Endothelial cell of umbilical vein (primary cell): ENCODE results near the gene WDR27. TPM values are rescaled to one million over a fixed set of nuclear protein-coding genes. Genes with fewer than 3 reads are reported as not detected.
A peak's percentile ranks its signal among the peaks of the same experiment; 100 is the strongest.

Experiments used
- BruUV-seq: library from RNA; stranded (reverse); fragments of 400-500 nt; replicated peaks from 2 replicates; lab custom pipeline; 2021; lab: Mats Ljungman, UMichigan
- CTCF ChIA-PET: fragments of 300-600, 350-600 bp; sonication (Branson Sonifier 250); formaldehyde crosslinking; loops from one replicate; lab custom pipeline; 2021; ENCODE audit warnings: antibody characterized with exemption, inconsistent platforms; lab: Charles Lee
- POLR2A ChIA-PET: fragments of 300-600, 350-600 bp; sonication (Branson Sonifier 250); formaldehyde crosslinking; loops from one replicate; lab custom pipeline; 2021; ENCODE audit warnings: antibody characterized with exemption, inconsistent platforms; lab: Charles Lee
- DNase-seq: peaks from one replicate; pipeline ENCODE4 v3.0.0-alpha.2; 2011; ENCODE audit warnings: low read depth, low spot score
- FAIRE-seq: peaks from 2 replicates; lab custom pipeline; 2011; peaks lifted over from hg19 to GRCh38; lab: Jason Lieb, UNC
- H2AFZ ChIP-seq: 2 replicates; pipeline ENCODE4 v1.6.0; 2012; ENCODE audit warnings: low read depth, low read length, control low read depth, inconsistent platforms
- H3K27ac ChIP-seq: 2 replicates; pipeline ENCODE4 v1.5.1; 2011; ENCODE audit warnings: low read depth, mild to moderate bottlenecking, control low read depth, low read length, moderate library complexity; ENCODE audit not compliant: insufficient read depth
- H3K27me3 ChIP-seq, 2 experiments: 2 replicates each; pipeline versions ENCODE4 v1.6.0 to v1.6.1; 2011; ENCODE audit warnings: low read length in 2 of 2, mixed read lengths in 1 of 2; ENCODE audit not compliant: control insufficient read depth in 2 of 2, insufficient read depth in 2 of 2
- H3K36me3 ChIP-seq, 2 experiments: 2 replicates in 1 of 2; 3 replicates in 1 of 2; pipeline ENCODE4 v1.5.1; 2011; ENCODE audit warnings: low read length in 2 of 2, mild to moderate bottlenecking in 1 of 2, moderate library complexity in 1 of 2; ENCODE audit not compliant: control insufficient read depth in 2 of 2, insufficient read depth in 2 of 2; ENCODE audit errors: extremely low read depth in 1 of 2
- H3K4me1 ChIP-seq: 3 replicates; pipeline ENCODE4 v1.5.1; 2011; ENCODE audit warnings: mild to moderate bottlenecking, low read length; ENCODE audit not compliant: control insufficient read depth, insufficient read depth; ENCODE audit errors: extremely low read depth
- H3K4me2 ChIP-seq: 2 replicates; pipeline ENCODE4 v1.6.1; 2011; ENCODE audit warnings: low read length, control low read depth, mixed read lengths; ENCODE audit not compliant: insufficient read depth
- H3K4me3 ChIP-seq, 3 experiments: fragments of 200-600 bp in 1 of 3; sonication (generic), shearing (Covaris generic) in 1 of 3; replicated peaks in 1 of 3; 2 replicates each; pipeline ENCODE4 v1.5.1; 2011 to 2016; ENCODE audit warnings: control low read depth in 3 of 3, low read length in 3 of 3, mild to moderate bottlenecking in 2 of 3, inconsistent platforms in 1 of 3, low read depth in 1 of 3, moderate library complexity in 1 of 3; ENCODE audit not compliant: insufficient read depth in 1 of 3
- H3K79me2 ChIP-seq: 2 replicates; pipeline ENCODE4 v1.6.0; 2012; ENCODE audit warnings: low read length, inconsistent platforms; ENCODE audit not compliant: control insufficient read depth, insufficient read depth
- H3K9ac ChIP-seq: replicated peaks from 2 replicates; pipeline ENCODE3; 2011; ENCODE audit warnings: low read length, control low read depth; ENCODE audit not compliant: insufficient read depth; ENCODE audit errors: extremely low read depth
- H3K9me1 ChIP-seq: replicated peaks from 3 replicates; pipeline ENCODE4 v1.6.0; 2011; ENCODE audit warnings: mild to moderate bottlenecking, low read length; ENCODE audit not compliant: control insufficient read depth, insufficient read depth; ENCODE audit errors: extremely low read depth
- H3K9me3 ChIP-seq: replicated peaks from 2 replicates; pipeline ENCODE4 v1.5.1; 2012; ENCODE audit warnings: low read length, inconsistent platforms; ENCODE audit not compliant: control insufficient read depth, insufficient read depth
- H4K20me1 ChIP-seq: replicated peaks from 2 replicates; pipeline ENCODE3; 2011; ENCODE audit warnings: mild to moderate bottlenecking, low read length; ENCODE audit not compliant: control insufficient read depth, insufficient read depth; ENCODE audit errors: extremely low read depth
- CTCF ChIP-seq, 2 donors: IDR thresholded peaks; 1 replicate in 1 of 2; 2 replicates in 1 of 2; pipeline ENCODE4 v1.5.1; 2011; ENCODE audit warnings: low read length in 2 of 2, mild to moderate bottlenecking in 2 of 2, moderate library complexity in 2 of 2, control low read depth in 1 of 2, inconsistent platforms in 1 of 2, low read depth in 1 of 2; ENCODE audit not compliant: insufficient read depth in 1 of 2; ENCODE audit errors: extremely low read depth in 1 of 2
- EZH2 ChIP-seq: IDR thresholded peaks from 2 replicates; pipeline ENCODE4 v1.6.1; 2012; ENCODE audit warnings: borderline replicate concordance, low read depth, mild to moderate bottlenecking, moderate library complexity, low read length, inconsistent platforms; ENCODE audit not compliant: severe bottlenecking
- FOS ChIP-seq: IDR thresholded peaks from 2 replicates; pipeline ENCODE4 v1.6.1; 2011; ENCODE audit warnings: mild to moderate bottlenecking, low read length, moderate library complexity, borderline replicate concordance; ENCODE audit not compliant: insufficient read depth
- GATA2 ChIP-seq: IDR thresholded peaks from 2 replicates; pipeline ENCODE4 v1.7.0; 2011; ENCODE audit warnings: low read depth, mild to moderate bottlenecking, moderate library complexity, mixed read lengths, low read length; ENCODE audit not compliant: insufficient read length, insufficient read depth
- JUN ChIP-seq: IDR thresholded peaks from 2 replicates; pipeline ENCODE4 v1.6.1; 2011; ENCODE audit warnings: borderline replicate concordance, low read depth; ENCODE audit not compliant: insufficient read length, insufficient read depth
- MAX ChIP-seq: IDR thresholded peaks from 2 replicates; pipeline ENCODE4 v1.6.1; 2011; ENCODE audit not compliant: insufficient read depth, insufficient read length
- MYC ChIP-seq: IDR thresholded peaks from one replicate; pipeline ENCODE4 v1.6.1; 2011; ENCODE audit warnings: mild to moderate bottlenecking, low read depth, low read length
- POLR2A ChIP-seq: IDR thresholded peaks from 2 replicates; pipeline ENCODE4 v1.6.1; 2012; ENCODE audit warnings: low read depth, mild to moderate bottlenecking, control low read depth, low read length
- POLR2AphosphoS5 ChIP-seq: IDR thresholded peaks from 2 replicates; pipeline ENCODE4 v1.6.1; 2012; ENCODE audit warnings: low read depth, mild to moderate bottlenecking, control low read depth, low read length, moderate library complexity; ENCODE audit not compliant: insufficient read depth
- dilution Hi-C: fragments of 300-500 bp; cut with MboI; formaldehyde crosslinking; loops from one replicate; pipeline ENCODE4 v1.15.0; 2019; ENCODE audit warnings: low sequenced_read_pairs; ENCODE audit not compliant: extremely low pct_ligation_motif_present
- intact Hi-C: fragments of 100-400 bp; cut with micrococcal nuclease; formaldehyde crosslinking; loops from one replicate; pipeline ENCODE4 v1.10.0; 2022
- polyA plus RNA-seq, 4 experiments: library from polyadenylated mRNA; depleted of rRNA in 3 of 4; stranded (reverse) in 3 of 4; unstranded in 1 of 4; fragments of >200 nt; gene quantifications; 2 replicates each; pipeline versions ENCODE4 v1.2.1 to v1.2.3, GENCODE V29; 2011 to 2012; ENCODE audit warnings: missing spikeins in 1 of 4
- total RNA-seq: library from RNA; stranded (reverse); gene quantifications from 2 replicates; pipeline ENCODE4 v1.2.3, GENCODE V29; 2021

WDR27 gene
- total and polyA plus RNA-seq, 2 donors (not counting 3 experiments of a cell fraction or from before 2014, with no cell fraction given), result 60.1 to 69.7 TPM

- H3K27ac ChIP-seq, result no peak overlapping the region
- H3K9me3 ChIP-seq, result no peaks in the 10 kb centered on the region
- BruUV-seq, result no TSS peak
- H3K9ac ChIP-seq, result no peak overlapping the region
- ChIA-PET POLR2A (no interaction called here), CTCF (interaction anchor here (1.1 to 1.2 kb wide), 3 partner anchors 9 to 64 kb away, joined by 3 to 7 read pairs (median 3); no protein-coding TSS in a partner anchor)
- H3K79me2 ChIP-seq, result no peaks in the 10 kb centered on the region
- H3K27me3 ChIP-seq, result no peaks in the 10 kb centered on the region
- no peak overlapping the region for H2AFZ ChIP-seq
- H3K4me2 ChIP-seq, result no peak overlapping the region
- H3K4me3 ChIP-seq, result no peak overlapping the region
- intact Hi-C loops, result no loop called here
- DNase-seq, result peak; percentile 49
- dilution Hi-C loops, result no loop called here
- no peaks in the 10 kb centered on the region for H3K9me1 ChIP-seq
- H4K20me1 ChIP-seq, result no peaks in the 10 kb centered on the region
- TF ChIP-seq MAX (no peak), EZH2 (no peak), MYC (no peak), GATA2 (no peak), POLR2A (no peak), FOS (no peak), CTCF (IDR thresholded peaks at IDR 0.05; ENCODE audit: extremely low read depth in 1 of 2, insufficient read depth in 1 of 2, low read depth in 1 of 2, low read length in 2 of 2) (no peak), POLR2AphosphoS5 (no peak), JUN (no peak)
- no peaks in the 10 kb centered on the region for H3K36me3 ChIP-seq
- peak; percentile 33 for FAIRE-seq
- H3K4me1 ChIP-seq, result peaks cover 12% of the 10 kb centered on the region
Observed at GRCh38 chr6:169575365-169575764, 126.5 kb downstream of the WDR27 start.
